Neuronal stem cell (in vitro differentiated cells): Measurements from ENCODE around the gene KMO.

Source experiments
- DNase-seq: peaks from one replicate; pipeline ENCODE4 v3.0.0-alpha.2; 2013; ENCODE audit warnings: low spot score
- H2AFZ ChIP-seq: one replicate; pipeline ENCODE4 v1.6.1; 2013; ENCODE audit warnings: mild to moderate bottlenecking, low read length, inconsistent platforms
- H2AK5ac ChIP-seq: 2 replicates; pipeline ENCODE4 v1.6.1; 2013; ENCODE audit warnings: low read depth, mild to moderate bottlenecking, inconsistent platforms, low read length, moderate library complexity, mixed read lengths
- H2BK120ac ChIP-seq: 2 replicates; pipeline ENCODE4 v1.6.1; 2013; ENCODE audit warnings: low read depth, mild to moderate bottlenecking, inconsistent platforms, low read length, moderate library complexity, mixed read lengths
- H2BK12ac ChIP-seq: one replicate; pipeline ENCODE4 v1.6.1; 2013; ENCODE audit warnings: low read length, inconsistent platforms
- H2BK15ac ChIP-seq: 2 replicates; pipeline ENCODE4 v1.6.1; 2013; ENCODE audit warnings: mild to moderate bottlenecking, low read length, inconsistent platforms, mixed read lengths
- H2BK5ac ChIP-seq: one replicate; pipeline ENCODE4 v1.6.1; 2013; ENCODE audit warnings: inconsistent platforms, mild to moderate bottlenecking, low read length, moderate library complexity
- H3K14ac ChIP-seq: one replicate; pipeline ENCODE4 v1.6.1; 2013; ENCODE audit warnings: low read length, inconsistent platforms
- H3K18ac ChIP-seq: 2 replicates; pipeline ENCODE4 v1.6.1; 2013; ENCODE audit warnings: low read length, inconsistent platforms
- H3K23ac ChIP-seq: 2 replicates; pipeline ENCODE4 v1.6.1; 2013; ENCODE audit warnings: low read depth, mild to moderate bottlenecking, mixed read lengths, low read length, inconsistent platforms; ENCODE audit not compliant: poor library complexity
- H3K27ac ChIP-seq: replicated peaks from 3 replicates; pipeline ENCODE4 v1.5.1; 2013; ENCODE audit warnings: low read length, inconsistent platforms
- H3K27me3 ChIP-seq, 3 experiments: 2 replicates each; pipeline ENCODE4 v1.6.1; 2013; ENCODE audit warnings: low read length in 3 of 3, mild to moderate bottlenecking in 2 of 3, inconsistent platforms in 1 of 3, low read depth in 1 of 3, mixed read lengths in 1 of 3, moderate library complexity in 1 of 3; ENCODE audit not compliant: control insufficient read depth in 3 of 3, insufficient read depth in 3 of 3
- H3K36me3 ChIP-seq, 2 donors: replicated peaks in 1 of 2; 2 replicates each; pipeline ENCODE4 v1.6.1; 2013; ENCODE audit warnings: low read length in 2 of 2; ENCODE audit not compliant: control insufficient read depth in 2 of 2, insufficient read depth in 2 of 2
- H3K4ac ChIP-seq: 2 replicates; pipeline ENCODE4 v1.6.1; 2013; ENCODE audit warnings: inconsistent platforms, mild to moderate bottlenecking, low read length, moderate library complexity
- H3K4me1 ChIP-seq, 2 donors: 1 replicate in 1 of 2; 2 replicates in 1 of 2; pipeline ENCODE4 v1.6.1; 2013; ENCODE audit warnings: low read length in 2 of 2, low read depth in 1 of 2; ENCODE audit not compliant: control insufficient read depth in 2 of 2, insufficient read depth in 1 of 2
- H3K4me2 ChIP-seq: one replicate; pipeline ENCODE4 v1.6.1; 2013; ENCODE audit warnings: mild to moderate bottlenecking, low read length, inconsistent platforms; ENCODE audit not compliant: insufficient read depth, poor library complexity, severe bottlenecking
- H3K4me3 ChIP-seq, 2 donors: 2 replicates each; pipeline ENCODE4 v1.5.1; 2013; ENCODE audit warnings: low read length in 2 of 2, mild to moderate bottlenecking in 2 of 2, inconsistent platforms in 1 of 2, moderate library complexity in 1 of 2
- H3K79me1 ChIP-seq: one replicate; pipeline ENCODE4 v1.6.1; 2013; ENCODE audit warnings: low read depth, mild to moderate bottlenecking, inconsistent platforms, low read length, moderate library complexity
- H3K9ac ChIP-seq: one replicate; pipeline ENCODE4 v1.6.1; 2013; ENCODE audit warnings: mild to moderate bottlenecking, low read depth, low read length, inconsistent platforms; ENCODE audit not compliant: poor library complexity
- H3K9me3 ChIP-seq, 2 donors: replicated peaks in 1 of 2; 2 replicates each; pipeline versions ENCODE3 to v1.6.1; 2013; ENCODE audit warnings: low read length in 2 of 2, mild to moderate bottlenecking in 2 of 2, inconsistent platforms in 1 of 2, low read depth in 1 of 2, mixed read lengths in 1 of 2, moderate library complexity in 1 of 2; ENCODE audit not compliant: control insufficient read depth in 2 of 2, insufficient read depth in 1 of 2
- H4K8ac ChIP-seq: one replicate; pipeline ENCODE4 v1.6.1; 2013; ENCODE audit warnings: low read depth, mild to moderate bottlenecking, inconsistent platforms, low read length, moderate library complexity
- H4K91ac ChIP-seq: one replicate; pipeline ENCODE4 v1.6.1; 2013; ENCODE audit warnings: low read length, low read depth, mild to moderate bottlenecking, inconsistent platforms; ENCODE audit not compliant: poor library complexity
- WGBS, 2 donors: extraction: QIAGEN DNeasy Blood & Tissue Kit; methylation state at CpG; one replicate each; pipeline ENCODE4 v1.1.7; 2013; ENCODE audit warnings: missing lambda C conversion rate in 2 of 2, mixed read lengths in 1 of 2; ENCODE audit not compliant: insufficient read length in 2 of 2, insufficient replicate concordance in 1 of 2; ENCODE audit errors: extremely low coverage in 2 of 2; 5-methylcytosine and 5-hydroxymethylcytosine counted together

KMO gene

DNA sequence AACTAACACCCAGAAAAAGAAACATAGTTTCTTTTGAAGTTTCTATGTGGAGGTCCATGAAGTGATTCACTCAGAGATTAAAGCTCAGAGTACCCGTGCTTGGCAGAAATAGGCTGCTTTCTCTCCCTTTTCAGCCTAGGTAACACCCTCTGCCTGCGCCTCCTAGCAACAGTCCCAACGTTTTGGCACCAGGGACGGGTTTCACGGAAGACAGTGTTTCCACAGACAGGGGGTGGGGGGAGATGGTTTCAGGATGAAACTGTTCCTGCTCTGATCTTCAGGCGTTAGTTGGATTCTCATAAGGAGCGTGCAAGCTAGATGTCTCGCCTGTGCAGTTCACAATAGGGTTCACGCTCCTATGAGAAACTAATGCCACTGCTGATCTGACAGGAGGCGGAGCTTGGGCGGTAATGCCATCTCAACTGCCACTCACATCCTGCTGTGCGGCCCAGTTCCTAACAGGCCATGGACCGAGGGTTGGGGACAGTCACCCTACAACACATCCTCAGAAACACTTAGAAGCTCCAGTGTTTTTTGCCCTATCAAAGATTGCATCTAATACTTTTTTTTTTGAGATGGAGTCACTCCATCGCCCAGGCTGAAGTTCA is 54.8 kb downstream of the KMO start:
- Histone ChIP-seq H2BK120ac (no peak overlapping the region), H3K4ac (no peak overlapping the region), H3K9me3 (no peaks in the 10 kb centered on the region), H3K18ac (no peak overlapping the region), H2BK12ac (no peak overlapping the region), H3K4me2 (no peak overlapping the region), H3K23ac (no peak overlapping the region), H3K4me1 (no peaks in the 10 kb centered on the region), H3K36me3 (no peaks in the 10 kb centered on the region), H2BK5ac (no peak overlapping the region), H4K8ac (no peak overlapping the region), H3K14ac (no peak overlapping the region), H3K79me1 (no peaks in the 10 kb centered on the region), H2AK5ac (no peak overlapping the region), H2AFZ (peak overlapping the region; percentile 38), H3K9ac (no peak overlapping the region), H3K27ac (no peak overlapping the region), H3K27me3 (no peaks in the 10 kb centered on the region), H2BK15ac (no peak overlapping the region), H3K4me3 (no peak overlapping the region), H4K91ac (no peak overlapping the region)
- WGBS, 2 donors, result no CpG with 5 or more reads among the region's 14 CpGs
- no peak for DNase-seq

- Histone ChIP-seq H3K4me3 (no peak overlapping the region), H2BK15ac (no peak overlapping the region), H3K36me3 (peaks cover 3 to 10% of the 10 kb centered on the region in 2 donors), H3K18ac (no peak overlapping the region), H4K91ac (no peak overlapping the region), H3K4ac (no peak overlapping the region), H3K4me2 (no peak overlapping the region), H3K27me3 (no peaks in the 10 kb centered on the region), H3K14ac (no peak overlapping the region), H3K4me1 (no peaks in the 10 kb centered on the region), H3K9ac (no peak overlapping the region), H2AK5ac (no peak overlapping the region), H2BK12ac (no peak overlapping the region), H3K9me3 (no peaks in the 10 kb centered on the region), H3K23ac (no peak overlapping the region), H2AFZ (no peak overlapping the region), H2BK120ac (no peak overlapping the region), H3K79me1 (no peaks in the 10 kb centered on the region), H4K8ac (no peak overlapping the region), H3K27ac (no peak overlapping the region), H2BK5ac (no peak overlapping the region)
- DNase-seq, result no peak
- WGBS, 2 donors, result no CpG with 5 or more reads among the region's 7 CpGs
Observed at GRCh38 chr1:241589521-241589920, 57.3 kb downstream of the KMO start.

DNA sequence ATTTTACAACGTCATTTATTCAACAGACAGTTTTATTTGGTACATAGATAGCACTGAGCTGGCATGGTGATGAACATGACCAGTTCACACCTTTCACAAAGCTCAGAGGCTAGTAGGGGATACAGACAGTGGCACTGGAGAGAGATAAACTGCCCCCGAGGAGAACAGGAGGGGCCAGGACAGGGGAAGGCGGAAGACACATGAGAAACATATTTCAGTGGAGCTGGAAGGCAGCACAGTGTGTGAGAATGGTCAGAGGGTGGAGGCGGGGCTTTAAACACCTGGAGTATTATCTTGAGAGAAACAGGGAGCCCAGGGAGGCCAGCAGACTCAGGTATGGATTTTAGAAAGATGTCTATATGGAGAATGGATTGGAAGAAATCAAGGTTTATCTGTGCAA is 58.5 kb downstream of the KMO start:
- H3K9ac ChIP-seq, result no peak overlapping the region
- H3K4me3 ChIP-seq, result no peak overlapping the region
- WGBS, 2 donors, result no CpG with 5 or more reads among the region's 4 CpGs
- H3K79me1 ChIP-seq, result no peaks in the 10 kb centered on the region
- H4K91ac ChIP-seq, result no peak overlapping the region
- H2BK15ac ChIP-seq, result no peak overlapping the region
- H2BK5ac ChIP-seq, result no peak overlapping the region
- no peak overlapping the region for H3K23ac ChIP-seq
- H3K9me3 ChIP-seq, result no peaks in the 10 kb centered on the region
- H4K8ac ChIP-seq, result no peak overlapping the region
- H3K36me3 ChIP-seq, result peaks cover 3 to 16% of the 10 kb centered on the region in 2 donors
- no peak overlapping the region for H2AFZ ChIP-seq
- H3K4me1 ChIP-seq, result no peaks in the 10 kb centered on the region
- H3K27ac ChIP-seq, result no peak overlapping the region
- no peaks in the 10 kb centered on the region for H3K27me3 ChIP-seq
- no peak overlapping the region for H2AK5ac ChIP-seq
- no peak for DNase-seq
- H3K18ac ChIP-seq, result no peak overlapping the region
- no peak overlapping the region for H3K4me2 ChIP-seq
- H2BK12ac ChIP-seq, result no peak overlapping the region
- H3K14ac ChIP-seq, result no peak overlapping the region
- H2BK120ac ChIP-seq, result no peak overlapping the region
- no peak overlapping the region for H3K4ac ChIP-seq

GRCh38 chr1:241591317-241591716 is 59.1 kb downstream of the KMO start:
- Histone ChIP-seq H3K23ac (no peak overlapping the region), H3K79me1 (no peaks in the 10 kb centered on the region), H3K4me2 (no peak overlapping the region), H2BK12ac (no peak overlapping the region), H3K4ac (no peak overlapping the region), H4K91ac (no peak overlapping the region), H3K36me3 (peaks cover 3 to 18% of the 10 kb centered on the region in 2 donors), H3K9me3 (no peaks in the 10 kb centered on the region), H4K8ac (no peak overlapping the region), H3K9ac (no peak overlapping the region), H3K14ac (no peak overlapping the region), H3K27ac (no peak overlapping the region), H3K18ac (no peak overlapping the region), H2BK5ac (no peak overlapping the region), H3K4me1 (no peaks in the 10 kb centered on the region), H2BK15ac (no peak overlapping the region), H2BK120ac (no peak overlapping the region), H3K4me3 (no peak overlapping the region), H3K27me3 (no peaks in the 10 kb centered on the region), H2AFZ (no peak overlapping the region), H2AK5ac (no peak overlapping the region)
- no peak for DNase-seq
